ENCODE results near the gene TAOK2. TPM values are rescaled to one million over a fixed set of nuclear protein-coding genes. Genes with fewer than 3 reads are reported as not detected.
A peak's percentile ranks its signal among the peaks of the same experiment; 100 is the strongest.
"Not testable (repeated sequence)": the region's sequence is repeated elsewhere in the genome, so short reads cannot be mapped to it uniquely, and the experiment has no call there.

TAOK2 gene
- total RNA-seq, 4 donors from 2014 or later, result 15.9 to 31.0 (median 22.1) TPM

- in situ Hi-C loops (cut with MboI; ENCODE audit: low sequenced_read_pairs in 4 of 4), result no loop called here
- Histone ChIP-seq H3K36me3 (no peaks in the 10 kb centered on the region), H3K9me3 (no peaks in the 10 kb centered on the region), H3K27me3 (no peaks in the 10 kb centered on the region), H3K4me1 (peaks cover 6 to 12% of the 10 kb centered on the region in 2 donors), H3K4me3 (no peak overlapping the region), H3K27ac (no peak overlapping the region)
- TF ChIP-seq CTCF (IDR thresholded peaks at IDR 0.05 in 4 of 5, conservative IDR thresholded peaks at IDR 0.05 in 1 of 5) (no peak), POLR2A (IDR thresholded peaks at IDR 0.05) (no peak)
- ATAC-seq (no peak), DNase-seq (no peak)
- intact Hi-C loops (cut with DNase I; ENCODE audit: low total_unique reads), result no loop called here
These were observed 14.9 kb upstream of the TAOK2 start for GRCh38 chr16:29958756-29959155.

DNA sequence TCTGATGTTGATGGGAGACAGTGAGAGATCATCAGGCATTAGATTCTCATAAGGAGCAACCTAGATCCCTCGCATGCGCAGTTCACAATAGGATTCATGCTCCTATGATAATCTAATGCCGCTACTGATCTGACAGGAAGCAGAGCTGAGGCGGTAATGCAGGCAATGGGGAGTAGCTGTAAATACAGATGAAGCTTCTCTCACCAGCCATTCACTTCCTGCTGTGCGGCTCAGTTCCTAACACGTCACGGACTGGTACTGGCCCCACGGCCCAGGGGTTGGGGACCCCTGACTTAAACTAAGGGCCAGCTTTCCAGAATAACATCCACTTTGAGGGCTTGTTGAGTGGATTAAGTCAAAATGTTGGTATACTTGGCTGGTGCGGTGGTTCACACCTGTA is 14.4 kb upstream of the TAOK2 start:
- Histone ChIP-seq H3K27me3 (no peaks in the 10 kb centered on the region), H3K4me3 (no peak overlapping the region), H3K36me3 (peaks cover 0 to 5% of the 10 kb centered on the region in 2 donors), H3K4me1 (peaks cover 6 to 12% of the 10 kb centered on the region in 2 donors), H3K9me3 (no peaks in the 10 kb centered on the region), H3K27ac (no peak overlapping the region)
- intact Hi-C loops (cut with DNase I; ENCODE audit: low total_unique reads), result no loop called here
- ATAC-seq (no peak), DNase-seq (no peak)
- in situ Hi-C loops (cut with MboI; ENCODE audit: low sequenced_read_pairs in 4 of 4), result no loop called here
- TF ChIP-seq POLR2A (IDR thresholded peaks at IDR 0.05), result no peak
- TF ChIP-seq CTCF (IDR thresholded peaks at IDR 0.05 in 4 of 5, conservative IDR thresholded peaks at IDR 0.05 in 1 of 5), result no peak

DNA sequence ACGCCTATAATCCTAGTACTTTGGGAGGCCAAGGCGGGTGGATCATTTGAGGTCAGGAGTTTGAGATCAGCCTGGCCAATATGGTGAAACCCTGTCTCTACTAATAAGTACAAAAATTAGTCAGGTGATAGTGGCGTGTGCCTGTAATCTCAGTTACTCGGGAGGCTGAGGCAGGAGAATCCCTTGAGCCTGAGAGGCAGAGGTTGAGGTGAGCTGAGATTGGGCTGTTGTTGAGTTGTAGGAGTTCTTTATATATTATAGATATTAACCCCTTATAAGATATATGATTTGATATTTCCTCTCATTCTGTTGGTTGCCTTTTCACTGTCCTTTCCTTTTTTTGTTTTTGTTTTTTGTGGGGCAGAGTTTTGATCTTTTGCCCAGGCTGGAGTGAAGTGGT is 13.8 kb upstream of the TAOK2 start:
- intact Hi-C loops (cut with DNase I; ENCODE audit: low total_unique reads), result loop anchor here (2.0 to 5.0 kb wide), 2 partner anchors 33 to 37 kb away; partner anchors contain the start of genes HIRIP3, INO80E and KCTD13
- DNase-seq; H3K27ac ChIP-seq; H3K27me3 ChIP-seq; in situ Hi-C loops (cut with MboI; ENCODE audit: low sequenced_read_pairs in 4 of 4); H3K9me3 ChIP-seq; ATAC-seq; H3K36me3 ChIP-seq; H3K4me3 ChIP-seq: not testable (repeated sequence)
- peaks cover 6 to 12% of the 10 kb centered on the region in 2 donors for H3K4me1 ChIP-seq

DNA sequence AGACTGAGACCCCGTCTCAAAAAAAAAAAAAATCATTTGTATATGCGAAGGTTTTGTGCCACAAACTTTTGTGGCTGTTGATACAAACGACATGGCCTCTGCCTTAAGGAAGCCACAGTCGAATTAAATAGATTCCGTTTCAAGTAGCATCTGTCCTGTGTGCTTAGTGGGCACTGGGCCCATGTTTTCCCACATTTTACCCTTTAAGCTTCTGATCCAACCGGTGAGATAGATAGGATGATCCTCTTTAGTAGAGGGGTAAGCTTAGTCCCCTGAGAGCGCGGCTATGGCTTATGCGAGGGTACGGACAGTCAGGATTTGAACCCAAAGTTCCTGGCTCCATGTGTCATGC is 12.6 kb upstream of the TAOK2 start:
- ATAC-seq, result peak in 1 of 2 donors; percentile 2
- Histone ChIP-seq H3K4me3 (peak overlapping the region; percentile 67 to 95 (median 80)), H3K27ac (peak overlapping the region; percentile 74 to 94 (median 88)), H3K9me3 (no peaks in the 10 kb centered on the region), H3K4me1 (peaks cover 6 to 12% of the 10 kb centered on the region in 2 donors), H3K36me3 (peaks cover 0 to 12% of the 10 kb centered on the region in 2 donors), H3K27me3 (no peaks in the 10 kb centered on the region)
- intact Hi-C loops (cut with DNase I; ENCODE audit: low total_unique reads) (loop anchor here (1.0 to 5.0 kb wide), 3 partner anchors 34 to 171 kb away; partner anchors contain the start of genes HIRIP3, INO80E, KCTD13 and KIF22), in situ Hi-C loops (cut with MboI; ENCODE audit: low sequenced_read_pairs in 4 of 4) (no loop called here)
- DNase-seq, result no peak
- TF ChIP-seq CTCF (IDR thresholded peaks at IDR 0.05 in 4 of 5, conservative IDR thresholded peaks at IDR 0.05 in 1 of 5), result no peak
- no peak for TF ChIP-seq POLR2A (IDR thresholded peaks at IDR 0.05)

- H3K36me3 ChIP-seq, result peaks cover 0 to 12% of the 10 kb centered on the region in 2 donors
- in situ Hi-C loops (cut with MboI; ENCODE audit: low sequenced_read_pairs in 4 of 4) (no loop called here), intact Hi-C loops (cut with DNase I; ENCODE audit: low total_unique reads) (loop anchor here (1.0 to 5.0 kb wide), 3 partner anchors 35 to 171 kb away; partner anchors contain the start of genes HIRIP3, INO80E, KCTD13 and KIF22)
- H3K27me3 ChIP-seq, result no peaks in the 10 kb centered on the region
- TF ChIP-seq POLR2A (IDR thresholded peaks at IDR 0.05) (peak; percentile 53 to 55), CTCF (IDR thresholded peaks at IDR 0.05 in 4 of 5, conservative IDR thresholded peaks at IDR 0.05 in 1 of 5) (peak; percentile 57 to 70 (median 67))
- peak within 1 kb of the TSS; percentile 74 to 94 (median 88) for H3K27ac ChIP-seq
- no peaks in the 10 kb centered on the region for H3K9me3 ChIP-seq
- peak within 1 kb of the TSS; percentile 67 to 95 (median 80) for H3K4me3 ChIP-seq
- peak; percentile 95 to 96 for ATAC-seq
- peak; percentile 62 to 81 for DNase-seq
- peaks cover 6 to 12% of the 10 kb centered on the region in 2 donors for H3K4me1 ChIP-seq
These were observed 12.0 kb upstream of the TAOK2 start, which contains the start of gene TMEM219 for GRCh38 chr16:29961479-29962343. Gene TMEM219 (plus strand): TSS chr16:29962079. CDS start chr16:29963144, 1,065 bp downstream.

Data from gastrocnemius medialis (tissue), 4 donors.